A549 (cell line): ENCODE results near the gene KLHL13.

Experiments
- BCL3 ChIP-seq: fragments of >200 bp; sonication (Bioruptor Twin); formaldehyde crosslinking; IDR thresholded peaks from 3 replicates; pipeline ENCODE4 v1.6.1; 2016
- CTCF ChIP-seq: fragments of >200 bp; sonication (Bioruptor Twin); formaldehyde crosslinking; IDR thresholded peaks from 3 replicates; pipeline ENCODE4 v1.5.1; 2016
- EP300 ChIP-seq, 2 experiments: fragments of >200 bp; sonication (Bioruptor Twin); formaldehyde crosslinking; IDR thresholded peaks; 2 replicates in 1 of 2; 3 replicates in 1 of 2; pipeline ENCODE4 v1.6.1; 2016 to 2017
- MAFK ChIP-seq: fragments of 450-650 bp; IDR thresholded peaks from 2 replicates; pipeline ENCODE4 v1.6.1; 2014; ENCODE audit not compliant: partially characterized antibody
- MAX ChIP-seq: IDR thresholded peaks from 2 replicates; pipeline ENCODE4 v1.6.1; 2012
- MAZ ChIP-seq: fragments of 150-350 bp; IDR thresholded peaks from 2 replicates; pipeline ENCODE4 v1.6.1; 2014; ENCODE audit warnings: antibody characterized with exemption, low read depth, low read length, borderline replicate concordance
- POLR2A ChIP-seq: IDR thresholded peaks from 2 replicates; pipeline ENCODE4 v1.6.1; 2012; ENCODE audit warnings: mild to moderate bottlenecking, low read length
- SMC3 ChIP-seq: fragments of >200 bp; sonication (Bioruptor Twin); formaldehyde crosslinking; IDR thresholded peaks from 3 replicates; pipeline ENCODE4 v1.6.1; 2018; ENCODE audit warnings: inconsistent platforms
- SREBF2 ChIP-seq: fragments of 450-650 bp; IDR thresholded peaks from 2 replicates; pipeline ENCODE4 v1.6.1; 2014; ENCODE audit warnings: mild to moderate bottlenecking, moderate library complexity
- USF2 ChIP-seq: fragments of 450-650 bp; IDR thresholded peaks from 2 replicates; pipeline ENCODE4 v1.6.1; 2014; ENCODE audit warnings: antibody characterized with exemption
- ZFP36 ChIP-seq: fragments of 450-650 bp; IDR thresholded peaks from 2 replicates; pipeline ENCODE4 v1.6.1; 2014; ENCODE audit warnings: borderline replicate concordance; ENCODE audit not compliant: partially characterized antibody

GRCh38 chrX:117998171-117998570 lies 118.4 kb downstream of the KLHL13 start:
- TF ChIP-seq CTCF (no peak), SREBF2 (no peak), MAX (no peak), BCL3 (no peak), POLR2A (no peak), ZFP36 (no peak), MAFK (no peak), MAZ (no peak), SMC3 (no peak), EP300 (IDR thresholded peaks at IDR 0.05) (no peak), USF2 (no peak)
